ENCODE data around the gene MICAL3. TPM values are rescaled to one million over a fixed set of nuclear protein-coding genes. Genes with fewer than 3 reads are reported as not detected.
A peak's percentile ranks its signal among the peaks of the same experiment; 100 is the strongest.

MICAL3 gene
- total RNA-seq, 4 donors from 2014 or later = 23.9 to 49.2 (median 34.5) TPM

- DNase-seq (ENCODE audit: low spot score) = no peak
- no peak for TF ChIP-seq CTCF (IDR thresholded peaks at IDR 0.05)
- no peak for ATAC-seq (ENCODE audit: low FRiP score)
These were observed 42.9 kb downstream of the MICAL3 start for GRCh38 chr22:17981497-17981896.

- no peak for DNase-seq (ENCODE audit: low spot score)
- TF ChIP-seq CTCF (IDR thresholded peaks at IDR 0.05) = no peak
- peak; percentile 73 for ATAC-seq (ENCODE audit: low FRiP score)
These were observed 43.7 kb downstream of the MICAL3 start for GRCh38 chr22:17980638-17981051.

DNA sequence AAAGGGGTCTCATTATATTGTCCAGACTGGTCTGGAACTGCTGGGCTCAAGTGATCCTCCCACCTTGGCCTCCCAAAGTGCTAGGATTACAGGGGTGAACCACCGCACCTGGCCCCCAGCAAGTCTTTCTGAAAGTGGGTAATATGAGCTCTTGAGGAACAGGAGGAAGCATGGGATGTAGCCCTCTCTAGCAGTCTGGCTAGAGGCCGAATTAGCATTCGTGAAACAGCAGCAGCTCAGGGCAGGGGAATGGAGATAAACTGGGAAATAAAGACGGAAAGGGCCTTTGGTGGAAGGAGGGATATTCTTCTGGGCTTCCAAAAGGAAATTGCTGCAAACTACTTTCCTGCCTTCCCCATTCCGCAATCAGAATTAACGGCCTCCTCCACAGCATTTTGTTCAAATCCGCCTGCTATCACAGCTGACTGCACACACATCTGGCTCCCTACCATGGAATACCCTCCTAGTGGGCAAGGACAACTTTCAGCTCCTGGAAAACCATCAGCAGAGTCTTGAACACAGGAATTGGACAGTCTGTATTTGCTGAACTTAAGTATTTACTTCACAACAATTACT lies 44.3 kb downstream of the MICAL3 start:
- no peak for TF ChIP-seq CTCF (IDR thresholded peaks at IDR 0.05)
- peak; percentile 11 for ATAC-seq (ENCODE audit: low FRiP score)

DNA sequence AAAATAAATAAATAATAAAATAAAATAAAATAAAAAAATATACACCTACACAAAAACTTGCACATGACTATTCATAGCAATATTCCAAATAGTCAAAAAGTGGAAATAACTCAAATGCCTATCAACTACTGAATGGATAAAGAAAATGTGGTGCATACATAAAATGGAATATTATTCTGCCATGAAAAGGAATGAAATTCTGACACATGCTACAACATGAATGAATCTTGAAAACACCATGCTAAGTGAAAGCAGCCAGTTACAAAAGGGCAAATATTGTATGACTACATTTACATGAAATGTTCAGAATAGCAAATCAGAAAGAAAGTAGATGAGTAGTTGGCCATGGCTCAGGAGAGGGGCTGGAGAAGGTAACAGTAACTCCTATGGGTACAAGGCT lies 46.3 kb downstream of the MICAL3 start:
- DNase-seq (ENCODE audit: low spot score) = no peak
- no peak for TF ChIP-seq CTCF (IDR thresholded peaks at IDR 0.05)

More for the DNA sequence above, 44.3 kb downstream of the MICAL3 start:
- no peak for DNase-seq (ENCODE audit: low spot score)

DNA sequence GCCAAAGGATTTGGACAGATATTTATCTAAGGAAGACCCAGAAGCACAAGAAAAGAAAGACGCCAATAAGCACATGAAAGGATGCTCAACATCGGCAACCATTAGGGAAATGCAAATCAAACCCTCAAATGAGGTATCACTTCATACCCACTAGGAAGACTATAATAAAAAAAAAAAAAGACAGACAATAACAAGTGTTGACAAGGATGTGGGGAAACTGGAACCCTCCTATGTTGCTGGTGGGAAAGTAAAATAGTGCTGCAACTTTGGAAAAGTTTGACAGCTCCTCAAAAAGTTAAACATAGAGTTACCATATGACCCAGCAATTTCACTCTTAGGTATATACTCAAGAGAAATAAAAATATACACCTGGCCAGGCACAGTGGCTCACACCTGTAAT lies 47.0 kb downstream of the MICAL3 start:
- TF ChIP-seq CTCF (IDR thresholded peaks at IDR 0.05) = no peak
- ATAC-seq (ENCODE audit: low FRiP score) = no peak
- DNase-seq (ENCODE audit: low spot score) = no peak

More for the DNA sequence above, 46.3 kb downstream of the MICAL3 start:
- no peak for ATAC-seq (ENCODE audit: low FRiP score)

DNA sequence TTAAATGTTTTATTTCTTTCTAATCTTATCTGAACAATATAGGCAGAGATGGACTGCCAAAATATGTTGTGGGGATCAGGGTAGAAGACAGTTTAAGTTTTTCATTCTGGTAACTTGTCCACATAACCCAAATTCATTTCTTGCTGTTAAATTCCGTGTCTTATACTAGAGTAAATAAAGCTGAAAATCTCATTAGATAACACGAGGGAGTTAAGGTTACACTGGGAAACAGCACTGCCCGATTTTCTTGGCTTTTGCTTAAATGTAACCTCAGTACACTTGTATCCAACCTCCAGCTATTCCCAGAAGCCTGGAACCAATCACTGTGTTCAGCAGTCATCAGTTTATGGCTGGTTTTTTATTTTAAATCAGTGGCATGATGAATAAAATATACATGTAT lies 48.2 kb downstream of the MICAL3 start:
- DNase-seq (ENCODE audit: low spot score) (no peak), ATAC-seq (ENCODE audit: low FRiP score) (no peak)
- no peak for TF ChIP-seq CTCF (IDR thresholded peaks at IDR 0.05)

DNA sequence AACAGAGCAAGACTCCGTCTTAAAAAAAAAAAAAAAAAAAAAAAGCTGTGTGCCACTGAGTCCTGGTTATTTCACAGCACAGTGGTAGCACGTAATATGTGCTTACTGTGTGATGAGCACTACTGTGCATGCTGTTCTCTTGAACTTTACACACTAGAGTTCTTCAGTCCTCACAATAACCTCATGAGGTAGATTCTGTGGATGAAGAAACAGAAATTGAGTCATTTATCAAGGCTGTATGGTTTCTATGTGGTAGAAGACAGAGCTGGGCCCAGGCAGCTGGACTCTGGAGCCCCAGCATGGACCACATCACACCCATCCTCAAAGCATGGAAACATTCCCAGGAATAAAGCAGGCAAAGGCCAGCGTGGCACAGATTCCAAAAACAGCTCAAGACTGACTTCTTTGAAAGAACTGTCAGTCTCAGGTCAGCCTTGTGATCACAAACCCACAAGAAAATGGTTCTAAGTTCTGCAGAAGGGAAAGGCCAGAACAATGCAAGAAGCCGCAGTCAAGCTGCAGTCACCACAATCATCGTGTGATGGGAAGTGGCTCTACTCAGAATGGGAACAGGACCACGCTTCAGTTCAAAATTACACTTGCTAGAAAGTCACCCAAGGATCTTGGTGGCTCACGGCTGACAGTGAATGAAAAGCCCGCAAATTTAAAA lies 49.5 kb downstream of the MICAL3 start:
- no peak for ATAC-seq (ENCODE audit: low FRiP score)
- no peak for DNase-seq (ENCODE audit: low spot score)
- TF ChIP-seq CTCF (IDR thresholded peaks at IDR 0.05) = no peak
